Mesangial cell (primary cell): ENCODE measurements around the gene GOLT1B. TPM values are rescaled to one million over a fixed set of nuclear protein-coding genes. Genes with fewer than 3 reads are reported as not detected.

Experiments used
- total RNA-seq: library from RNA; depleted of rRNA; stranded (reverse); fragments of >200 nt; gene quantifications from 2 replicates; pipeline ENCODE4 v1.2.3, GENCODE V29; 2015

The GOLT1B gene, protein sequence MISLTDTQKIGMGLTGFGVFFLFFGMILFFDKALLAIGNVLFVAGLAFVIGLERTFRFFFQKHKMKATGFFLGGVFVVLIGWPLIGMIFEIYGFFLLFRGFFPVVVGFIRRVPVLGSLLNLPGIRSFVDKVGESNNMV
- 16.4 and 21.3 TPM in 2 replicates for total RNA-seq

DNA sequence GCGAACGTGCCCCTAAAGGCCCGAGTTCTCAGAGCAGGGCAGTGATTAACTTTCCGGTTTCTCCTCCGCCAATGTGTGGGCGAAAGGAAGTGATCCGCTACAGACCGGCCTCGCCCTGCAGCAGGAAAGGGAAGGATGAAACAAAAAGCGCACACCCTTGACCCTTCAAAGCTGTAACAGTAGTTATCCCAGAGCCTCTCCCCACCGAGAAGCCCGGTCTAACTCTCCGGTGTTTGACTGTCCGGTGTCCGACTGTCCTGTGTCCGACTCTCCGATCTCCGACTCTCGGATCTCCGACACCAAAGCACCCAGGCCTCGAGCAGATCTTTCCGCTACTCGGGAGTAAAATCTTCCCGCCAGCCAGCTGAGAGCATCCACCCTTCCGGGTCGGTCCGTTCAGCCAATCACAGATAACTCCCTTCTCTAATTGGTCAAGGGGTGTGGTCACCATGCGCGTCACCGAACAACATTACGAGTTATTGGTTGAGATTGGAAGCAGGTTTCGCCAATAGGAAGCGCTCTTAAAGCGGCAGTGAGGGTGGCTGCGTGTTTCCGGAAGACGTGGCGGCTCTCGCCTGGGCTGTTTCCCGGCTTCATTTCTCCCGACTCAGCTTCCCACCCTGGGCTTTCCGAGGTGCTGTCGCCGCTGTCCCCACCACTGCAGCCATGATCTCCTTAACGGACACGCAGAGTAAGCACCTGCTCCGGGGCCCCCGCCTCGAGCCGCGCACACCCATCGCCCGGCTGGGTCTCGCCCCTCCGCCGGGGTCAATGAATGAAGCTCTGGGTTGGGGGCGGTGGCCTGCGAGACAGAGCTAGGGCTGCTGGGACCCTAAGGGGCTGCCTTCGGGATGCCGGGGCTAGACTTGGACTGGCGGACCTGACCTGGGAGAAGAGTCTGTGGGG is at the start of gene GOLT1B, which contains the start of gene RECQL:
Gene GOLT1B (plus strand): TSS at position 532 of the 906 bp plus-strand sequence. CDS start 135 bp downstream, at position 667.
Gene RECQL (minus strand): TSS at position 378 of the 906 bp plus-strand sequence. CDS start 2,065 bp downstream, outside the sequence.

DNA sequence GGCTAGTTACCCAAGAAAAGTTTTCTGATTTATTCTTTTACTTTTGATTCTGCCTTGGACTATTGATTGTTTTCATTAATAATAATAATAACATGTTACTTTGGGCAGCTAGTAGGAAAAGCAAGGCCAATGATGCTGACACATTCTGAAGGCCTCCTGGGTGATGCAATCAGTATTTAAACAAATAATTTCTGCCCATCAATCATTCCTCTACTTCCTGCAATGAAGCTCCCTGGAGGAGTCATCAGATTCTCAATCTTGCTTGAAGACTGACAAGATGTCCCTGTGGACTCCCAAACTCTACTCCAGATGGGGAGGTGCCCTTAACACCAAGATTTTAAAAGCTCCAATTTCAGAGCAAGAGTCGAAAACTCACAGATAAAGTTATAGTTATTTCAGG is 24.5 kb downstream of the GOLT1B start, which contains the start of gene SPX:
Gene SPX (plus strand): TSS at position 244 of the 400 bp plus-strand sequence. CDS start 177 bp downstream, outside the sequence.

Other genes with a start within 250 kb of the GOLT1B start
- gene SLCO1A2, start 166.9 kb upstream of the GOLT1B start, total RNA-seq, result not detected in 2 replicates
- gene IAPP, start 128.9 kb upstream of the GOLT1B start, total RNA-seq, result not detected in 2 replicates
- gene PYROXD1, start 64.1 kb upstream of the GOLT1B start, total RNA-seq, result 4.1 and 7.7 TPM in 2 replicates
- gene RECQL, start 154 bp upstream of the GOLT1B start, total RNA-seq, result 34.4 and 40.6 TPM in 2 replicates
- gene SPX, start 24.5 kb downstream of the GOLT1B start, total RNA-seq, result 3.3 and 6.5 TPM in 2 replicates
- gene GYS2, start 103.1 kb downstream of the GOLT1B start, total RNA-seq, result not detected in 2 replicates
- gene LDHB, start 156.1 kb downstream of the GOLT1B start, total RNA-seq, result 615 and 880 TPM in 2 replicates